ENCODE data around the gene ARL10. TPM values are rescaled to one million over a fixed set of nuclear protein-coding genes. Genes with fewer than 3 reads are reported as not detected.

The ARL10 gene
- total and polyA plus RNA-seq, 2 donors (not counting 1 experiment from before 2014, with no cell fraction given): 13.1 to 27.9 TPM

GRCh38 chr5:176383961-176384360 is 18.7 kb downstream of the ARL10 start:
- Histone ChIP-seq H3K9me3 (ENCODE audit: control extremely low read depth in 1 of 3, control insufficient read depth in 2 of 3, insufficient read depth in 1 of 3, low read length in 2 of 3) (no peaks in the 10 kb centered on the region), H3K4me3 (ENCODE audit: control extremely low read depth in 1 of 5, extremely low read depth in 1 of 5, insufficient read depth in 1 of 5, low read depth in 2 of 5, low read length in 4 of 5) (no peak overlapping the region), H3K27ac (ENCODE audit: low read length in 2 of 2) (no peak overlapping the region), H3K9ac (ENCODE audit: low read length) (no peak overlapping the region), H3K79me2 (ENCODE audit: control insufficient read depth, insufficient read depth, low read length) (peaks cover 34% of the 10 kb centered on the region), H3K4me2 (replicated peaks; ENCODE audit: low read depth, low read length, poor library complexity, severe bottlenecking) (no peak overlapping the region), H4K20me1 (ENCODE audit: control insufficient read depth, insufficient read depth, low read length, poor library complexity, severe bottlenecking) (peaks cover 9% of the 10 kb centered on the region), H3K4me1 (ENCODE audit: control insufficient read depth in 2 of 2, insufficient read depth in 2 of 2, low read length in 2 of 2) (peaks cover 22 to 26% of the 10 kb centered on the region in 2 donors), H3K27me3 (replicated peaks in 1 of 4; ENCODE audit: control extremely low read depth in 1 of 4, control insufficient read depth in 3 of 4, insufficient read depth in 4 of 4, low read length in 3 of 4) (no peaks in the 10 kb centered on the region), H3K36me3 (replicated peaks in 1 of 2; ENCODE audit: control extremely low read depth in 1 of 2, control insufficient read depth in 1 of 2, extremely low read depth in 1 of 2, insufficient read depth in 2 of 2, low read length in 1 of 2) (peaks cover 5 to 56% of the 10 kb centered on the region in 2 experiments), H2AFZ (ENCODE audit: insufficient read depth, low read depth, low read length, poor library complexity, severe bottlenecking) (no peak overlapping the region)
- H3K9me3 Mint-ChIP-seq (ENCODE audit: insufficient read depth): no peaks in the 10 kb centered on the region
- no peak overlapping the region for H3K27ac Mint-ChIP-seq
- ChIA-PET CTCF (no interaction called here), POLR2A (no interaction called here)
- H3K4me1 Mint-ChIP-seq: peaks cover 28% of the 10 kb centered on the region
- intact Hi-C loops (cut with micrococcal nuclease): loop anchor here (10.0 kb wide), 1 partner anchor 149 kb away; the partner anchor contains the start of gene SIMC1
- WGBS (ENCODE audit: insufficient coverage): 100% methylated on average over 4 of the region's 9 CpGs
- H3K27me3 Mint-ChIP-seq: no peaks in the 10 kb centered on the region
- TF ChIP-seq EZH2 (IDR thresholded peaks at IDR 0.05; ENCODE audit: borderline replicate concordance, insufficient read depth, low read depth, low read length, poor library complexity, severe bottlenecking) (no peak), CTCF (IDR thresholded peaks at IDR 0.05) (no peak)
- H3K4me3 Mint-ChIP-seq: no peak overlapping the region
- DNase-seq (no peak), ATAC-seq (ENCODE audit: low read depth) (no peak)

- no peaks in the 10 kb centered on the region for H3K27me3 ChIP-seq (replicated peaks in 1 of 4; ENCODE audit: control extremely low read depth in 1 of 4, control insufficient read depth in 3 of 4, insufficient read depth in 4 of 4, low read length in 3 of 4)
- no peak for ATAC-seq (ENCODE audit: low read depth)
- H3K9me3 ChIP-seq (ENCODE audit: control extremely low read depth in 1 of 3, control insufficient read depth in 2 of 3, insufficient read depth in 1 of 3, low read length in 2 of 3): no peaks in the 10 kb centered on the region
- CTCF ChIA-PET: no interaction called here
- no peaks in the 10 kb centered on the region for H3K27me3 Mint-ChIP-seq
- peaks cover 34% of the 10 kb centered on the region for H3K79me2 ChIP-seq (ENCODE audit: control insufficient read depth, insufficient read depth, low read length)
- H3K4me3 Mint-ChIP-seq: no peak overlapping the region
- peaks cover 5 to 56% of the 10 kb centered on the region in 2 experiments for H3K36me3 ChIP-seq (replicated peaks in 1 of 2; ENCODE audit: control extremely low read depth in 1 of 2, control insufficient read depth in 1 of 2, extremely low read depth in 1 of 2, insufficient read depth in 2 of 2, low read length in 1 of 2)
- H2AFZ ChIP-seq (ENCODE audit: insufficient read depth, low read depth, low read length, poor library complexity, severe bottlenecking): no peak overlapping the region
- POLR2A ChIA-PET: no interaction called here
- no peak for DNase-seq
- no peak overlapping the region for H3K9ac ChIP-seq (ENCODE audit: low read length)
- peaks cover 9% of the 10 kb centered on the region for H4K20me1 ChIP-seq (ENCODE audit: control insufficient read depth, insufficient read depth, low read length, poor library complexity, severe bottlenecking)
- no peak overlapping the region for H3K4me2 ChIP-seq (replicated peaks; ENCODE audit: low read depth, low read length, poor library complexity, severe bottlenecking)
- peaks cover 23 to 29% of the 10 kb centered on the region in 2 donors for H3K4me1 ChIP-seq (ENCODE audit: control insufficient read depth in 2 of 2, insufficient read depth in 2 of 2, low read length in 2 of 2)
- no peak overlapping the region for H3K27ac ChIP-seq (ENCODE audit: low read length in 2 of 2)
- H3K4me3 ChIP-seq (ENCODE audit: control extremely low read depth in 1 of 5, extremely low read depth in 1 of 5, insufficient read depth in 1 of 5, low read depth in 2 of 5, low read length in 4 of 5): no peak overlapping the region
- 95% methylated on average over 7 of the region's 8 CpGs for WGBS (ENCODE audit: insufficient coverage)
- intact Hi-C loops (cut with micrococcal nuclease): loop anchor here (10.0 kb wide), 1 partner anchor 150 kb away; the partner anchor contains the start of gene SIMC1
- no peaks in the 10 kb centered on the region for H3K9me3 Mint-ChIP-seq (ENCODE audit: insufficient read depth)
- H3K4me1 Mint-ChIP-seq: peaks cover 31% of the 10 kb centered on the region
- H3K27ac Mint-ChIP-seq: no peak overlapping the region
- TF ChIP-seq CTCF (IDR thresholded peaks at IDR 0.05): no peak
- no peak for TF ChIP-seq EZH2 (IDR thresholded peaks at IDR 0.05; ENCODE audit: borderline replicate concordance, insufficient read depth, low read depth, low read length, poor library complexity, severe bottlenecking)
Observed at GRCh38 chr5:176384366-176384930, 19.2 kb downstream of the ARL10 start.
